ENCODE measurements around the gene G2E3.
"Not testable (repeated sequence)": the region's sequence is repeated elsewhere in the genome, so short reads cannot be mapped to it uniquely, and the experiment has no call there.

Gene G2E3

DNA sequence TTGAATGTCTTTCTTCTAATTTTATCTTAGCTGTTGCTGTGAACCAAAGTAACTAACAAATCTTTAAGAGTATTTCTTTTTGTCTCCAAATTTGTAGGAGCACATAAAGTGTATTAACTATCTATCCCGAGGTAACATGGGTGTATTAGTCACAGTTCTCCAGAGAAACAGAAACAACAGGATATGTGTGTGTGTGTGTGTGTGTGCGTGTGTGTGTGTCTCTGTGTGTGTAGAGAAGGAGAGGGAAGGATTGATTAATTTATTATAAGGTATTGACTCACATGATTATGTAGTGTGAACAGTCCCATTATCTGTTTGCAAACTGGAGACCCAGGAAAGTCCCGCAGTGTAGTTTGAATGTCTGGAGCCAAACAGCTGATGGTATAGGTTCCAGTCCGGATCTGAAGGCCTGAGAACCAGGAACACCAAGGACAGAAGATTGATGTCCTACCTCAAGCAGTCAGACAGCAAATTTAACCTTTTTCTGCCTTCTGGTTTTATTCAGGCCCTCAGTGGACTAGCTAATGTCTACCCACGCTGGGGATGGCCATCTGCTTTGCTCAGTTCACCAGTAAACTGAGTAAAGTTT lies 14.4 kb downstream of the G2E3 start:
- TF ChIP-seq TCF4 (CRISPR knock-in tag; IDR thresholded peaks at IDR 0.05; ENCODE audit: borderline replicate concordance): no peak
- TF ChIP-seq TOX (CRISPR knock-in tag; IDR thresholded peaks at IDR 0.05; ENCODE audit: borderline replicate concordance): no peak
- TF ChIP-seq BACH2 (CRISPR knock-in tag; IDR thresholded peaks at IDR 0.05; ENCODE audit: borderline replicate concordance): no peak
- TF ChIP-seq, protein P1, sequence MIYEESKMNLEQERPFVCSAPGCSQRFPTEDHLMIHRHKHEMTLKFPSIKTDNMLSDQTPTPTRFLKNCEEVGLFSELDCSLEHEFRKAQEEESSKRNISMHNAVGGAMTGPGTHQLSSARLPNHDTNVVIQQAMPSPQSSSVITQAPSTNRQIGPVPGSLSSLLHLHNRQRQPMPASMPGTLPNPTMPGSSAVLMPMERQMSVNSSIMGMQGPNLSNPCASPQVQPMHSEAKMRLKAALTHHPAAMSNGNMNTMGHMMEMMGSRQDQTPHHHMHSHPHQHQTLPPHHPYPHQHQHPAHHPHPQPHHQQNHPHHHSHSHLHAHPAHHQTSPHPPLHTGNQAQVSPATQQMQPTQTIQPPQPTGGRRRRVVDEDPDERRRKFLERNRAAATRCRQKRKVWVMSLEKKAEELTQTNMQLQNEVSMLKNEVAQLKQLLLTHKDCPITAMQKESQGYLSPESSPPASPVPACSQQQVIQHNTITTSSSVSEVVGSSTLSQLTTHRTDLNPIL (CRISPR knock-in tag; IDR thresholded peaks at IDR 0.05; ENCODE audit: low read depth): no peak
- TF ChIP-seq CSDC2 (CRISPR knock-in tag; IDR thresholded peaks at IDR 0.05): no peak
- TF ChIP-seq, protein P2, sequence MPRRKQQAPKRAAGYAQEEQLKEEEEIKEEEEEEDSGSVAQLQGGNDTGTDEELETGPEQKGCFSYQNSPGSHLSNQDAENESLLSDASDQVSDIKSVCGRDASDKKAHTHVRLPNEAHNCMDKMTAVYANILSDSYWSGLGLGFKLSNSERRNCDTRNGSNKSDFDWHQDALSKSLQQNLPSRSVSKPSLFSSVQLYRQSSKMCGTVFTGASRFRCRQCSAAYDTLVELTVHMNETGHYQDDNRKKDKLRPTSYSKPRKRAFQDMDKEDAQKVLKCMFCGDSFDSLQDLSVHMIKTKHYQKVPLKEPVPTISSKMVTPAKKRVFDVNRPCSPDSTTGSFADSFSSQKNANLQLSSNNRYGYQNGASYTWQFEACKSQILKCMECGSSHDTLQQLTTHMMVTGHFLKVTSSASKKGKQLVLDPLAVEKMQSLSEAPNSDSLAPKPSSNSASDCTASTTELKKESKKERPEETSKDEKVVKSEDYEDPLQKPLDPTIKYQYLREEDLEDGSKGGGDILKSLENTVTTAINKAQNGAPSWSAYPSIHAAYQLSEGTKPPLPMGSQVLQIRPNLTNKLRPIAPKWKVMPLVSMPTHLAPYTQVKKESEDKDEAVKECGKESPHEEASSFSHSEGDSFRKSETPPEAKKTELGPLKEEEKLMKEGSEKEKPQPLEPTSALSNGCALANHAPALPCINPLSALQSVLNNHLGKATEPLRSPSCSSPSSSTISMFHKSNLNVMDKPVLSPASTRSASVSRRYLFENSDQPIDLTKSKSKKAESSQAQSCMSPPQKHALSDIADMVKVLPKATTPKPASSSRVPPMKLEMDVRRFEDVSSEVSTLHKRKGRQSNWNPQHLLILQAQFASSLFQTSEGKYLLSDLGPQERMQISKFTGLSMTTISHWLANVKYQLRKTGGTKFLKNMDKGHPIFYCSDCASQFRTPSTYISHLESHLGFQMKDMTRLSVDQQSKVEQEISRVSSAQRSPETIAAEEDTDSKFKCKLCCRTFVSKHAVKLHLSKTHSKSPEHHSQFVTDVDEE (CRISPR knock-in tag; IDR thresholded peaks at IDR 0.05): no peak
- no peak for TF ChIP-seq ZNF70 (CRISPR knock-in tag; IDR thresholded peaks at IDR 0.05)
- no peak for TF ChIP-seq ZFP30 (CRISPR knock-in tag; IDR thresholded peaks at IDR 0.05)

DNA sequence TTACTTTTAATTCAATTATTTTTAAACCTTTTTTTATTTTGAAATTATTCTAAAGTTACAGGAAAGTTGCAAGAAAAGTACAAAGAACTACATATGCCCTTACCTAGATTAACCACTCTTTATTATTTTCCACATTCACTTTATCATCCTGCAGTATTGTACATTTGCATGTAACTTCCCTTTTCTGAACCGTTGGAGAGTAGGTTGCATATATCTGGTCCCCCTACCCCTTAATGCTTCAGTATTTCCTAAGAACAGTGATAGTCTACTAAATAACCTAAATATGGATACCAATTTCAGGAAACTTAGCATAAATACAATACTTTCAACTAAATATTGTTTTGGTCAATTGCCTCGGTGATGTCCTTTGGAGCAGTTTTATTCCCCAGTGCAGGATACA lies 15.0 kb downstream of the G2E3 start:
- no peak for TF ChIP-seq ZC3H10 (CRISPR knock-in tag; IDR thresholded peaks at IDR 0.05)
- TF ChIP-seq ARNTL (CRISPR knock-in tag; IDR thresholded peaks at IDR 0.05; ENCODE audit: borderline replicate concordance, low read depth): no peak
- no peak for TF ChIP-seq CSDC2 (CRISPR knock-in tag; IDR thresholded peaks at IDR 0.05)
- TF ChIP-seq ZNF565 (CRISPR knock-in tag; conservative IDR thresholded peaks at IDR 0.05; ENCODE audit: low read depth): no peak
- no peak for TF ChIP-seq RARB (CRISPR knock-in tag; IDR thresholded peaks at IDR 0.05)
- TF ChIP-seq, protein P3, sequence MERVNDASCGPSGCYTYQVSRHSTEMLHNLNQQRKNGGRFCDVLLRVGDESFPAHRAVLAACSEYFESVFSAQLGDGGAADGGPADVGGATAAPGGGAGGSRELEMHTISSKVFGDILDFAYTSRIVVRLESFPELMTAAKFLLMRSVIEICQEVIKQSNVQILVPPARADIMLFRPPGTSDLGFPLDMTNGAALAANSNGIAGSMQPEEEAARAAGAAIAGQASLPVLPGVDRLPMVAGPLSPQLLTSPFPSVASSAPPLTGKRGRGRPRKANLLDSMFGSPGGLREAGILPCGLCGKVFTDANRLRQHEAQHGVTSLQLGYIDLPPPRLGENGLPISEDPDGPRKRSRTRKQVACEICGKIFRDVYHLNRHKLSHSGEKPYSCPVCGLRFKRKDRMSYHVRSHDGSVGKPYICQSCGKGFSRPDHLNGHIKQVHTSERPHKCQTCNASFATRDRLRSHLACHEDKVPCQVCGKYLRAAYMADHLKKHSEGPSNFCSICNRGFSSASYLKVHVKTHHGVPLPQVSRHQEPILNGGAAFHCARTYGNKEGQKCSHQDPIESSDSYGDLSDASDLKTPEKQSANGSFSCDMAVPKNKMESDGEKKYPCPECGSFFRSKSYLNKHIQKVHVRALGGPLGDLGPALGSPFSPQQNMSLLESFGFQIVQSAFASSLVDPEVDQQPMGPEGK (CRISPR knock-in tag; IDR thresholded peaks at IDR 0.05; ENCODE audit: borderline replicate concordance): no peak
- TF ChIP-seq OSR1 (CRISPR knock-in tag; IDR thresholded peaks at IDR 0.05): no peak

More for the DNA sequence above, 14.4 kb downstream of the G2E3 start:
- ATAC-seq: no peak

DNA sequence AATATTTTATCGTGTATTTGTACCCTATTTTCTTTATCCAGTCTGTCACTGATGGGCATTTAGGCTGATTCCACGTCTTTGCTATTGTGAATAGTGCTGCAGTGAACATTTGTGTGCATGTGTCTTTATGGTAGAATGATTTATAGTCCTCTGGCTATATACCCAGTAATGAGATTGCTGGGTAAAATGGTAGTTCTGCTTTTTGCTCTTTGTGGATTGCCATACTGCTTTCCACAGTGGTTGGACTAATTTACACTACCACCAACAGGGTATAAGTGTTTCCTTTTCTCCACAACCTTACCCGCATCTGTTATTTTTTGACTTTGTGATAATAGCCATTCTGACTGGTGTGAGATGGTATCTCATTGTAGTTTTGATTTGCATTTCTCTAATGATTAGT lies 15.8 kb downstream of the G2E3 start:
- ATAC-seq: not testable (repeated sequence)

More for the DNA sequence above, 15.0 kb downstream of the G2E3 start:
- ATAC-seq: no peak

DNA sequence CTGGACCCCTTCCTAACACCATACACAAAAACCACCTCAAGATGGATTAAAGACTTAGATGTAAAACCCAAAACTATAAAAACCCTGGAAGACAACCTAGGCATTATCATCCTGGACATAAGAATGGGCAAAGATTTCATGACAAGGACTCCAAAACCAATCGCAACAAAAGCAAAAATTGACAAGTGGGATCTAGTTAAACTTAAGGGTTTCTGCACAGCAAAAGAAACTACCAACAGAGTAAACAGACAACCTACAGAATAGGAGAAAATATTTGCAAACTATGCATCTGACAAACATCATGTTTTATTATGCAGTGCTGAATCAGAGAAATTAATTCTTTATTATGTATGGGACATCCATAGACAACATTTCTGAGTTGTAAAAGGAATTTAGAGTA lies 17.4 kb downstream of the G2E3 start:
- ATAC-seq: not testable (repeated sequence)

DNA sequence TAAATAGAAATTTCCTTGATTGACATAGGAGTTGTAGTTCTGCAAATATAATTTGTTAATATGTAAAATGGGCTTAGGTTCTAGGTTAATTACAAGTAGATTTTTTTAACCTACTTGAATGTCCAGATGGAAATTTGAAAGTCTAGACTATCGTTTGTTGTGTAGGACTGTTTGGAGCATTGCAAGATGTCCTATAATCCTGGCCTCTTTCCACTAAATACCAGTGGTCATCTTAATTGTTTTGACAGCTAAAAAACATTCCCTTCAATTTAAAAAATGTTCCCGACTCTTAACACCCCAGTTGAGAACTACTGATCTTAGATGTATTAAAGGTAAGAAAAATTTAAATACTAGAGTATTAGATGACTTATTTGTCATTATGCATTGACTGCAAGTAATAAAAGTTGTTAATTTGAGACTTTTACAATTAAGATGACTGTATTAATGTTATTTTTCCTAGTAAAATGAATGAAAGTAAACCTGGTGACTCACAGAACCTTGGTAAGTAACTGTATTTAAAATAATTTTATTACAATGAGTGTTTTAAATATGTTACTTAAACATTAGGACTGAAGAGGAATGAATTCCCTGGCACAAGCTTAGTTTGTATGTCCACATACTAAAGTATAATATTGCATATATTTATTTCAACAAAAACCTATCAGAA lies 21.8 kb downstream of the G2E3 start:
- ATAC-seq: no peak
- TF ChIP-seq ZNF565 (CRISPR knock-in tag; conservative IDR thresholded peaks at IDR 0.05; ENCODE audit: low read depth) (no peak), SNAI2 (CRISPR knock-in tag; IDR thresholded peaks at IDR 0.05) (no peak), ZFP30 (CRISPR knock-in tag; IDR thresholded peaks at IDR 0.05) (no peak), RARB (CRISPR knock-in tag; IDR thresholded peaks at IDR 0.05) (no peak), ZFP3 (CRISPR knock-in tag; IDR thresholded peaks at IDR 0.05) (no peak), ZNF8 (CRISPR knock-in tag; IDR thresholded peaks at IDR 0.05) (no peak), ZC3H10 (CRISPR knock-in tag; IDR thresholded peaks at IDR 0.05) (no peak), GLIS3 (CRISPR knock-in tag; IDR thresholded peaks at IDR 0.05) (no peak), TOX (CRISPR knock-in tag; IDR thresholded peaks at IDR 0.05; ENCODE audit: borderline replicate concordance) (no peak)
- TF ChIP-seq, protein P4, sequence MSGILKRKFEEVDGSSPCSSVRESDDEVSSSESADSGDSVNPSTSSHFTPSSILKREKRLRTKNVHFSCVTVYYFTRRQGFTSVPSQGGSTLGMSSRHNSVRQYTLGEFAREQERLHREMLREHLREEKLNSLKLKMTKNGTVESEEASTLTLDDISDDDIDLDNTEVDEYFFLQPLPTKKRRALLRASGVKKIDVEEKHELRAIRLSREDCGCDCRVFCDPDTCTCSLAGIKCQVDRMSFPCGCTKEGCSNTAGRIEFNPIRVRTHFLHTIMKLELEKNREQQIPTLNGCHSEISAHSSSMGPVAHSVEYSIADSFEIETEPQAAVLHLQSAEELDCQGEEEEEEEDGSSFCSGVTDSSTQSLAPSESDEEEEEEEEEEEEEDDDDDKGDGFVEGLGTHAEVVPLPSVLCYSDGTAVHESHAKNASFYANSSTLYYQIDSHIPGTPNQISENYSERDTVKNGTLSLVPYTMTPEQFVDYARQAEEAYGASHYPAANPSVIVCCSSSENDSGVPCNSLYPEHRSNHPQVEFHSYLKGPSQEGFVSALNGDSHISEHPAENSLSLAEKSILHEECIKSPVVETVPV (CRISPR knock-in tag; IDR thresholded peaks at IDR 0.05): no peak
- TF ChIP-seq, protein P1 (CRISPR knock-in tag; IDR thresholded peaks at IDR 0.05; ENCODE audit: low read depth): no peak
- TF ChIP-seq, protein P2 (CRISPR knock-in tag; IDR thresholded peaks at IDR 0.05): no peak
- TF ChIP-seq, protein P3 (CRISPR knock-in tag; IDR thresholded peaks at IDR 0.05; ENCODE audit: borderline replicate concordance): no peak
